ENCODE measurements around the gene RGS16. TPM values are rescaled to one million over a fixed set of nuclear protein-coding genes. Genes with fewer than 3 reads are reported as not detected.

Gene RGS16
- total and polyA plus RNA-seq, 7 donors: 0.72 to 22.5 (median 1.8) TPM

GRCh38 chr1:182631053-182631677, 27.0 kb upstream of the RGS16 start:
- H3K4me1 ChIP-seq: no peaks in the 10 kb centered on the region
- no peak overlapping the region for H3K4me3 ChIP-seq
- no peaks in the 10 kb centered on the region for H3K36me3 ChIP-seq (ENCODE audit: insufficient read depth in 1 of 2, low read depth in 1 of 2)
- no peak for DNase-seq
- no peaks in the 10 kb centered on the region for H3K27me3 ChIP-seq (ENCODE audit: insufficient read depth in 3 of 3, low read length in 2 of 3)
- H3K27ac ChIP-seq: no peak overlapping the region
- H3K9me3 ChIP-seq: no peaks in the 10 kb centered on the region
- no peak for ATAC-seq
- TF ChIP-seq CTCF (IDR thresholded peaks at IDR 0.05): no peak
- intact Hi-C loops (cut with DNase I): no loop called here

GRCh38 chr1:182630586-182630985, 26.4 kb upstream of the RGS16 start:
- no peaks in the 10 kb centered on the region for H3K4me1 ChIP-seq
- H3K4me3 ChIP-seq: no peak overlapping the region
- WGBS, 3 donors: 41 to 73% (median 58%) methylated on average over 1 of the region's 1 CpG
- no peaks in the 10 kb centered on the region for H3K27me3 ChIP-seq (ENCODE audit: insufficient read depth in 3 of 3, low read length in 2 of 3)
- no peaks in the 10 kb centered on the region for H3K9me3 ChIP-seq
- intact Hi-C loops (cut with DNase I): no loop called here
- TF ChIP-seq CTCF (IDR thresholded peaks at IDR 0.05): no peak
- no peak overlapping the region for H3K27ac ChIP-seq
- DNase-seq (no peak), ATAC-seq (no peak)
- H3K36me3 ChIP-seq (ENCODE audit: insufficient read depth in 1 of 2, low read depth in 1 of 2): no peaks in the 10 kb centered on the region

- intact Hi-C loops (cut with DNase I): no loop called here
- WGBS, 3 donors: 73 to 94% (median 87%) methylated on average over 3 of the region's 3 CpGs
- ATAC-seq (no peak), DNase-seq (no peak)
- no peaks in the 10 kb centered on the region for H3K27me3 ChIP-seq (ENCODE audit: insufficient read depth in 3 of 3, low read length in 2 of 3)
- no peaks in the 10 kb centered on the region for H3K9me3 ChIP-seq
- no peaks in the 10 kb centered on the region for H3K4me1 ChIP-seq
- no peak for TF ChIP-seq CTCF (IDR thresholded peaks at IDR 0.05)
- H3K27ac ChIP-seq: no peak overlapping the region
- H3K4me3 ChIP-seq: no peak overlapping the region
- H3K36me3 ChIP-seq (ENCODE audit: insufficient read depth in 1 of 2, low read depth in 1 of 2): no peaks in the 10 kb centered on the region
These were observed 25.4 kb upstream of the RGS16 start for GRCh38 chr1:182629499-182630096.

GRCh38 chr1:182629080-182629479, 24.9 kb upstream of the RGS16 start:
- Histone ChIP-seq H3K36me3 (ENCODE audit: insufficient read depth in 1 of 2, low read depth in 1 of 2) (no peaks in the 10 kb centered on the region), H3K4me1 (no peaks in the 10 kb centered on the region), H3K27me3 (ENCODE audit: insufficient read depth in 3 of 3, low read length in 2 of 3) (no peaks in the 10 kb centered on the region), H3K4me3 (no peak overlapping the region), H3K9me3 (no peaks in the 10 kb centered on the region), H3K27ac (no peak overlapping the region)
- DNase-seq (no peak), ATAC-seq (no peak)
- intact Hi-C loops (cut with DNase I): no loop called here
- no peak for TF ChIP-seq CTCF (IDR thresholded peaks at IDR 0.05)
- 39 to 59% (median 44%) methylated on average over 2 of the region's 2 CpGs for WGBS, 3 donors

- TF ChIP-seq CTCF (IDR thresholded peaks at IDR 0.05): no peak
- no peaks in the 10 kb centered on the region for H3K36me3 ChIP-seq (ENCODE audit: insufficient read depth in 1 of 2, low read depth in 1 of 2)
- intact Hi-C loops (cut with DNase I): no loop called here
- no peak overlapping the region for H3K27ac ChIP-seq
- H3K4me1 ChIP-seq: no peaks in the 10 kb centered on the region
- WGBS, 3 donors: 100% methylated on average over 1 of the region's 1 CpG
- no peaks in the 10 kb centered on the region for H3K27me3 ChIP-seq (ENCODE audit: insufficient read depth in 3 of 3, low read length in 2 of 3)
- DNase-seq (no peak), ATAC-seq (no peak)
- no peak overlapping the region for H3K4me3 ChIP-seq
- H3K9me3 ChIP-seq: no peaks in the 10 kb centered on the region
These were observed 24.5 kb upstream of the RGS16 start for GRCh38 chr1:182628657-182629056.
